Measurements from ENCODE around the gene NEK6.

DNA sequence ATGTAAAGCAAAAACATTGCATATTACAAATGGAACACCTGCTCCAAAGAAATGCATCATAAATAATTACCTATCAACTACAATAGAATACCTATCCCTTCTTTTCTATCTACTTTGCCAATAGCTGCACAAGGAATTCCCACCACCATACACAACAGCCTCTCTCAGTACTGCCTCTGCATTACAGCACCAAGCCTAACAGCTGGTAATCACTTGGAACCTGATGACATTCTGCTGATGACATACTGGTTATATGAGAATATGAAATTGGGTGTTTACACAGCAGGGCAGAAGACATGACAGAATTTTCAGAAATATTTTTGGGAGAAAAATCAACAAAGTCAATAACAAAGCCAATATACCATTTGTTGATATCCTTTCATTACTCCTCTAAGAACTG lies 114.3 kb downstream of the NEK6 start:
- TF ChIP-seq, protein P1, sequence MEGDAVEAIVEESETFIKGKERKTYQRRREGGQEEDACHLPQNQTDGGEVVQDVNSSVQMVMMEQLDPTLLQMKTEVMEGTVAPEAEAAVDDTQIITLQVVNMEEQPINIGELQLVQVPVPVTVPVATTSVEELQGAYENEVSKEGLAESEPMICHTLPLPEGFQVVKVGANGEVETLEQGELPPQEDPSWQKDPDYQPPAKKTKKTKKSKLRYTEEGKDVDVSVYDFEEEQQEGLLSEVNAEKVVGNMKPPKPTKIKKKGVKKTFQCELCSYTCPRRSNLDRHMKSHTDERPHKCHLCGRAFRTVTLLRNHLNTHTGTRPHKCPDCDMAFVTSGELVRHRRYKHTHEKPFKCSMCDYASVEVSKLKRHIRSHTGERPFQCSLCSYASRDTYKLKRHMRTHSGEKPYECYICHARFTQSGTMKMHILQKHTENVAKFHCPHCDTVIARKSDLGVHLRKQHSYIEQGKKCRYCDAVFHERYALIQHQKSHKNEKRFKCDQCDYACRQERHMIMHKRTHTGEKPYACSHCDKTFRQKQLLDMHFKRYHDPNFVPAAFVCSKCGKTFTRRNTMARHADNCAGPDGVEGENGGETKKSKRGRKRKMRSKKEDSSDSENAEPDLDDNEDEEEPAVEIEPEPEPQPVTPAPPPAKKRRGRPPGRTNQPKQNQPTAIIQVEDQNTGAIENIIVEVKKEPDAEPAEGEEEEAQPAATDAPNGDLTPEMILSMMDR (IDR thresholded peaks at IDR 0.05), result no peak
- TF ChIP-seq POLR2AphosphoS5 (IDR thresholded peaks at IDR 0.05) (no peak), POLR2A (IDR thresholded peaks at IDR 0.05) (no peak)

Measured in upper lobe of left lung (tissue), 4 donors.